HEK293T (cell line): ENCODE results near the gene CSK.

ENCODE experiments used
- SUZ12 ChIP-seq: fragments of 450-650 bp; IDR thresholded peaks from 2 replicates; pipeline ENCODE4 v1.6.1; 2016; ENCODE audit warnings: mild to moderate bottlenecking
- TF ChIP-seq, protein P1 (sequence below): fragments of 450-650 bp; IDR thresholded peaks from 2 replicates; pipeline ENCODE4 v1.6.1; 2016

GRCh38 chr15:74827614-74828013 is 45.7 kb downstream of the CSK start:
- TF ChIP-seq SUZ12 = no peak
- TF ChIP-seq, protein P1, sequence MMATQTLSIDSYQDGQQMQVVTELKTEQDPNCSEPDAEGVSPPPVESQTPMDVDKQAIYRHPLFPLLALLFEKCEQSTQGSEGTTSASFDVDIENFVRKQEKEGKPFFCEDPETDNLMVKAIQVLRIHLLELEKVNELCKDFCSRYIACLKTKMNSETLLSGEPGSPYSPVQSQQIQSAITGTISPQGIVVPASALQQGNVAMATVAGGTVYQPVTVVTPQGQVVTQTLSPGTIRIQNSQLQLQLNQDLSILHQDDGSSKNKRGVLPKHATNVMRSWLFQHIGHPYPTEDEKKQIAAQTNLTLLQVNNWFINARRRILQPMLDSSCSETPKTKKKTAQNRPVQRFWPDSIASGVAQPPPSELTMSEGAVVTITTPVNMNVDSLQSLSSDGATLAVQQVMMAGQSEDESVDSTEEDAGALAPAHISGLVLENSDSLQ = no peak
